ENCODE data around the gene GMEB2.
"Not testable (repeated sequence)": the region's sequence is repeated elsewhere in the genome, so short reads cannot be mapped to it uniquely, and the experiment has no call there.

GMEB2 gene

GRCh38 chr20:63657260-63657936 lies 30.5 kb upstream of the GMEB2 start:
- DNase-seq, result peak; percentile 72

GRCh38 chr20:63656451-63656850 lies 29.6 kb upstream of the GMEB2 start:
- no peak for DNase-seq

- no peak for DNase-seq
Measured at GRCh38 chr20:63655249-63655648, 28.3 kb upstream of the GMEB2 start.

DNA sequence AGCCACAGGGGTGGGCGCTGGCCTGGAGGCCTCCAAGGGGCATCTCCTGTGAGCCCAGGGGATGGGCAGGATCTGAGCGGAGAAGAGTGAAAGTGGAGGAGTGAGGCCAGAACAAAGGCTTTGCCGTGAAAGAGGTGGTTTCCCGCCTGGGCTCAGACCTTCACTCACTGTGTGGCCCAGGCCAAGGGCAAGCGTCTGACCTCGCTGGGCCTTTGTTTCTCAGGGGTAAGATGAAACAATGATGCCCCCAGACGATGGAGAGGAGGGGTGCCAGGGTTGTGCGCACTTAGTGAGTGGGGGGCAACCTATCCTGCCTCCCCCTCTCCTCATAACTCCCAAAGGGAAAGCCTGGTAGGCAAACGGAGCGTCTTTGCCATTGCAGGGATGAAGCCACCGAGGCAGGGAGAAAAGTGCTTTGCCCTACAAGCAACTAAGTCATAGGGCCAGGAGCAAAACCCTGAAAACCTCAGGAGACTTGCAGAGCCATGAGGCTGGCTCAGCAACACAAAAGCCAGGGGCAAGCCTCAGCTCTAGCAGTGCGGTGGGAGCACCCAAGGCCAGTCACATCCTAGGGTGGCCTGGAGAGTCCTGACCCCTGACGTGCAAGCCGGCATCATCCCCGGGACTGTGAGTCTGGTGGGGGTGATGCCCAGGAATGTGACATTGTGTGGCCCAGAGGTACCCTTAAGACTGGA lies 27.2 kb upstream of the GMEB2 start:
- peak; percentile 50 for DNase-seq

DNA sequence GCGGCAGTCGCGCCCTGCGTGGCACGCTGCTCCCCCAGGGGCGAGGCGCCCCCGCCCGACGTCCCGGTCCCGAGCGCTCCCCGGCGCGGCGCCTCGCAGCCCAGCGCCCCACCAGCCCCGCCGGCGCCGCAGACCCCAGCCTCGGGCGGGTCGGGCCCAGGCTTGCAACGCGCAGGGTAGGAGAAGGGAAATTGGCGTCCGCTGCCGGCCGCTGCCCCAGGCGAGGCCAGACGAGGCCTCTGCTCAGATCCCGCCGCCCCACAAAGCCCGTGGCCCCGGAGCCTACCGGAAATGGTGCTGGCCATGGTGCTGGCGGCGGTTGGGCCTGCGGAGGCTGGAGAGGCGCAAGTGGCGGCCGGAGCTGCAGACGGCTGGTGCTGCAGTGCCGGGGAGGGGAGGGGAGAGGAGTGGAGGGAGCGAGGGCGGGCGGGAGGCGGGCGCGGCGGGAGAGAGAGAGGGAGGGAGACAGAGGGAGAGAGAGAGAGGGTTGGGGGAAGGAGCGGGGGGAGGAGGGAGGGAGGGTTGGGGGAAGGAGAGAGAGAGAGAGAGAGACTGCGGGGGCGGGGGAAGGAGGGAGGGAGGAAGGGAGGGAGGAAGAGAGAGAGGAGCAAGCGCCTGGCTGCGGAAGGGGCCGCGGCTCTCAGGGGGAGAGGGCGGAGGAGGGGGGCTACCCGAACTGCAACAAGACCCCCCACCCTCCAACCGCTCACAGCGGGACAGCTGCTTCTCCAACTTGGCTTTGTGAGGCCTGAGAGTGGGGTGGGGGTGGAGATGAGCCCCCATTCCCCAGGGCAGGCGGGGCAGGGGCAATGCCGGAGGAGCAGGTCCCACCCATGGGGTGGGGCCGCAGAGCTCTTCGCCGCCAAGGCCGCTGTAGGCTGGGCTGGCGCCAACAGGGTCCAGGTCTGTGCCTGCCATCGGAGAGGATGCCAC lies 26.4 kb upstream of the GMEB2 start, which contains the start of gene STMN3:
Gene STMN3, minus strand, starts transcription at position 384 of the 933 bp plus-strand sequence. Its CDS starts 79 bp downstream, at position 305.
- peak; percentile 95 for DNase-seq

GRCh38 chr20:63652192-63652980 lies 25.5 kb upstream of the GMEB2 start:
- DNase-seq, result peak; percentile 69

DNA sequence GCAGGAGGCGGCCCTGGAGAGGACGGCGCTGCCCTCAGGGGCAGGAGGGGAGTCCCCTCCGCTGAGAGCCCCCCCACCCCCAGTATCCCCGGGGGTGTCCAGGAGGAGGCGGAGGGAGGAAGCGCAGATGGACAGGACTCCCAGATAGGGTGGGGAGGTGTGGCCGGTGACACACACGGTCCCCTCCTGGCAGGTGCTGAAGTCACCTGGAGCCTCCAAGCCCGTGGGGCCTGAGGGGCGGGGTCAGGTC lies 25.0 kb upstream of the GMEB2 start:
- DNase-seq, result peak; percentile 67

- not testable (repeated sequence) for DNase-seq
Measured at GRCh38 chr20:63650486-63650885, 23.6 kb upstream of the GMEB2 start.

DNA sequence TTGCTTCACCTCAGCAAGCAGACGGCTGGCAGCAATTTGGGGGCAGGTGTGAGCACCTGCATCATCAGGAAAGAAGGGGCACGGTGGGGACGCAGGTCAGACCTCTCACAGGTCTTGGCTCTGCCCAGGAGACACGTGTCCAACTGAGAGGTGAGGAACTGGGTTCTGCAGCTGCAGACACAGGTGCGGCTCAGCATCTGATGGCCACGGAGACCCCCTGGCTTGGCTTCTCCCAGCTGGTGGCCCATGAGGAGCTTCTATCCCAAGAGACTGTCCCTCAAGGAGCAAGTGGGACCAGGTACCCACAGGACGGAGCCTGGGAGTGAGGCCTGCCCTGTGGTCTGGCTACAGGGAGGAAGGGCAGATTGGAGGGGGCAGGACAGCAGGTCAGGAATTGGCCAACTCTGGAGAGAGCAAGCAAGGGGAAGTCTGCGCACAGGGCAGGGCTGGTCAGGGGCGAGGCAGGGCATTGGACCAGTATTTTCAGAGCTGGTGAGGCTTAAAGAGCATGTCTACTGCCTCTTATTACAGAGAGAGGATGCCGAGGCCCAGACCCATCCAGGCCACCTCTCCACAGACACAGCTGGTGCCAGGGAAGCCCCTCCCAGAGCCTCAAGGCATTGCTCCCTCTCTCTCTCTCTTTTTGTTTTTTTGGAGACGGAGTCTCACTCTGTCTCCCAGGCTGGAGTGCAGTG lies 22.1 kb upstream of the GMEB2 start:
- no peak for DNase-seq

DNA sequence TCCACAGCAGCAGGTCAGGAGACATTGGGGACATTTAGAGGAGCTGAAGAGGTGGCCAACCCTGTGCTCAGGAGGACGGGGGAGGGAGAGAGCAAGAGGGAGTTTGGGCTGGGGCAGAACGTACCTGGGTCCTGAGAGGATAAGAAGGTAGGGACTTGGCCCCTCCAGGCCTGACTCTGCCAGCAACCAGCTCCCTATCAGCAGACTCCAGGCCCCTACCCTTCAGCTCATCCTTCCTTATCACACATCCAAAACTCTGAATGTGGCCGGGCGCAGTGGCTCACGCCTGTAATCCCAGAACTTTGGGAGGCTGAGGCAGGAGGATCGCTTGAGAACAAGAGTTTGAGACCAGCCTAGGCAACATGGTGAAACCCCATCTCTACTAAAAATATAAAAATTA lies 21.3 kb upstream of the GMEB2 start:
- no peak for DNase-seq

- no peak for DNase-seq
Measured at GRCh38 chr20:63645218-63645617, 18.3 kb upstream of the GMEB2 start.

DNA sequence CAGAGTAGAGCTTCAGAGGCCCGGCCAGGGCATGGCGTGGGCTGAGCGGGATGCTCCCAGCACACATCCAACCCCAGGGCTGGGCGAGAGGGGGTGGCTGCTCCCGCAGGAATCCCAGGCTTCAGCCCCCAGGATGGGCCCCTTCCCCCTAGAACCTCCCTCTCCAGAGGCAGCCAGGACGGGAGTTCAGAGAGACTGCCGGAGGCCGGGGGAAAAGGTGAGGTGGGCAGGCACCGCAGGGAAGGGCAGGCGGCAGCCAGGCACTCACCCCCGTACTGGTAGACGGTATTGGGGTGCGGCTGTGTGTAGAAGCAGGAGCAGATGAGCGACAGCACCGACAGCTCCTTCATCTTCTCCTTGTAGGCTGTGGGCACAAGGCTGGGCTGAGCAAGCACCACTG lies 17.0 kb upstream of the GMEB2 start:
- DNase-seq, result no peak

DNA sequence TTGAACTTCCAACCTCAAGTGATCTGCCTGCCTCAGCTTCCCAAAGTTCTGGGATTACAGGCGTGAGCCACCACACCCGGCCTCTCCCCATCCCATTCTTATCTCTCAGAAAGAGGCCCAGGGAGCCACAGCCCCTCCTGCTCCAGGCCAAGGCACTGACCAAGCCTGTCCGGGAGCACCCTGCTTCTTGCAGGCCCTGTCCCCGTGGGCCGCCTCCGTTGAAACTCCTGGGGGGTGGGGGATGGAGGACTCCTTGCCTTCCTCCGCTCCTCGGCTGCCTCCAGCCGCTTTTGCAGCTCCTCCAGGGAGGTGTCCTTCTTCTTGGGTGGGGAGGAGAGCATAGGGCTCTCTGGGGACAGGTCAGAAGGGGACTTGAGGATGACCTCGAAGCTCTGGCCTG lies 16.6 kb upstream of the GMEB2 start:
- DNase-seq, result no peak

GRCh38 chr20:63642527-63643247 lies 15.8 kb upstream of the GMEB2 start:
- peak; percentile 66 for DNase-seq

DNA sequence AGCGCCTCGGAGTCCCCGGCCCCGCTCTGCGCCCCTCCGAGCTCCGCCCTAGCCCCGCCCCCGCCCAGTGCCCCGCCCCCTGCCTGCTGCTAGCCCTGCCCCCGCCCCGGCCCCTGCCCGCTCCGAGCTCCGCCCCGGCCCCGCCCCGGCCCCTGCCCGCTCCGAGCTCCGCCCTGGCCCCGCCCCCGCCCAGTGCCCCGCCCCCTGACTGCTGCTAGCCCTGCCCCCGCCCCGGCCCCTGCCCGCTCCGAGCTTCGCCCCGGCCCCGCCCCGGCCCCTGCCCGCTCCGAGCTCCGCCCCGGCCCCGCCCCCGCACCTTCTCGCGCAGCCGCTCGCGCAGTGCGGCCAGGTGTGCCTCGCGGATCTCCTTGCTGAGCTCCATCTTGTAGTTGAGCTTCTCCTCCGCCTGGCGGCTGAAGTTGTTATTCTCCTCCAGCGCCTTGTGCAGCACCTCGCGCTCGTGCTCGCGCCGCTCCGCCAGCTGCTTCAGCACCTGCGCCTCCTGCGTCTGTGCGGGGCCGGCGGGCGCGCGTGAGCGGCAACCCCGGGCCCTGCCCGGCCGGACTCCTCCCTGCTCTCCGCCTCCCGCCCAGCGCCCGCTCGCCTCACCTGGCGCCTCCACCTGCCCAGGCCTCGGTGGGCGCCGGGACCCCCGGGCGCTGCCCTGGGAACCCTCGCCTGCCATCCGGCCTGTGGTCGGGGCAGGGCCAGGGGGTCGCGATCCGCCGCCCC lies 15.1 kb upstream of the GMEB2 start:
- peak; percentile 97 for DNase-seq

DNA sequence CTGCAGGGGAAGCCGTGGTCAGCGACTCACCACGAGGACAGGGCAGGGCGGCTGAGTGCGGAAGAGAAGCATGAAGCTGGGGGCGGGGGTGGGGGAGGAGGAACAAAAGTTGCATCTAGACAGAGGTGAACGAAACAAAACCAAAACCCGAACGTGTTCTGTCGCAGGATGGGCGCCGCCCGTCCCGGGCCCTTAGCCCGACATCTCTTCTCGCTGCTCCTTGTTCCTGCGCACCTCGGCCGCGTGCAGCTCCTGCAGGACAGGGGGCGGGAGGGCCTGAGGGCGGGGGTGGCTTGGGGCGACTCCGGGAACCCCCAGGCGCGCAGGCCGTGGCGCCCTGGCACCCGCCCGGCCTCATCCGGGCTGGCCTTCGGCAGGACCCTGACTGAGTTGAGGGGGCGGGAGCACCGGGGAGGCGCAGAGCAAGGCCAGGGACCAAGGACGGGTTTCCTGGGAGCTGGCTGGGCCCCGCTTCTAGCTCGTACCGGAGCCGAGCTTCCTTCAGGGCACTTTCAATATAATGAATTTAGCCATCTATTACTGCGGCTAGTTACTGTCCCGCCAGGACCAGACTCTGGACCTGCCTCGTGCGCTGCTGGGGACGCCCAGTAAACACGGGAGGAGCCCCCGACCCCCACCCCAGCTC lies 14.4 kb upstream of the GMEB2 start:
- DNase-seq, result no peak

GRCh38 chr20:63640686-63641085 lies 13.8 kb upstream of the GMEB2 start:
- DNase-seq, result not testable (repeated sequence)

GRCh38 chr20:63640086-63640485 lies 13.2 kb upstream of the GMEB2 start:
- no peak for DNase-seq

DNA sequence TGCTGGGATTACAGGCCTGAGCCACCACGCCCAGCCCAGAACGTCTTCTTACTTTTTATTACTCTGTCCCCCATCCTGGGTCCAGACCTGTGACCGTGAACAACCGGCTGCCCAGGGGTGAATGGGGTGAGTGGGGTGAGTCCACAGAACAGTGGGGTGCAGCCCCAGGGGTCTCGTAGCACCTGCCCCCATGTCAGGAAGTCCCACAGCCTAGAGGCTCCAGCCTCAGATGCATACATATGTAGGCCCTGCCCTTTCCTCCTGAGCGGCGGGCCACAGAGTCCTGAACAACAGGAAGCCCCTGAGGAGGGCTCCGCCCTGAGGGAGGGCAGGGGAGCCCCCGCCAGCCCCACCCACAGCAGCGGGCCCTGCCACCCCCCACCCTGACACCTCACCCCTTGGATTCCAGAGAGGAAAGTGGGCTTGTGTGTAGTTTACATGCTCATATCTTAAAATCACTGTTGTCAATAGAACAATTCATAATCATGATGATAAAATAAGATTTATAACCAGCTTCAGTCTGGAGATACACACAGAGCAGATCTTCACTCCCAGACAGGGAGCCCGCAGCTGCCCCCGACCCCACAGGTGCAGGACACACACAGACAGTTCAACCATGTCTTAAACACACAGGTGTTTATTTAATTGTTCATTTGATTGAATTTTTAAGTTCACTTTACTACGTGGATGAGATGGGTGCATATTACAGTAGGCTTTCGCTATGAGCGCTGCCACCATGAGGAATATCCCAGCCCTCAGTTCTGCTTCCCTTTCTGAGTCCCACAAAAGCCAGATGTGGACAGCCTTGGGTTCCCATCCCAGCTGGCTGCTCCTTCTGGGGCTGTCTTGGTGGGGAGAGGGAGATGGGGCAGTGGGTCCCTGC lies 12.4 kb upstream of the GMEB2 start:
- no peak for DNase-seq

Measured in DMS53 (cell line).